ENCODE data around the gene MRPL14. TPM values are rescaled to one million over a fixed set of nuclear protein-coding genes. Genes with fewer than 3 reads are reported as not detected.

MRPL14 gene
- total RNA-seq, 1 experiment from 2014 or later: 103 TPM

DNA sequence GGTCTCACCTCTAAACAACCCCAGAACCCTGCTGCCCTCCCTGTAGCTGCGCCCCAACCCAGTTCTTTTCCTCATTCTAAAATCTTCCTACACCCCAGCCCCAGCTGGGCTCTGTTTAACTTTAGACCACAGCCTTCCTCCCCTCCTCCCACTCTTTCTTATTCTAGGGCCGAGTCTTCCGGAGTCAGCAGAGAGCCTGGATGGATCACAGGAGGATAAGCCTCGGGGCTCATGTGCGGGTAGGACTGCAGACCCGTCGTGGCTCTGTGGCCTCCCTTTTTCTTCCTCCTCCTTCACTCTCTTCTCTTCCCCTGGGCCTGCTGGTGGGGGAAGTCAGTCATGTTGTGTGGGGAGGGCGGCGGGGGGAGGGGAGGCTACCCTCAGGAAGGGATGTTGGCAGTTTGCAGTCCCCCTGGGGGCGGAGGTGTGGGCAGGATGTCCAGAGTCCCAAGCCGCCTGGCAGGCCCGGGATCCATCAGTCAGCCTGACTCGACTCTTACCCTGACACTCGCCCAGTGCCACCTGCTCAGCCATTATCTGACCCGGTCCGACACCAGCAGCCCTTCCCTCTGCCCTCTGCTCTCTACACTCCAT, 39.4 kb upstream of the MRPL14 start:
- H3K27ac Mint-ChIP-seq (ENCODE audit: unreplicated experiment): no peak overlapping the region
- no TSS peak for BruUV-seq (replicated peaks)
- H3K27me3 Mint-ChIP-seq (ENCODE audit: unreplicated experiment): peaks cover 86% of the 10 kb centered on the region
- H3K4me1 Mint-ChIP-seq (ENCODE audit: low read depth, unreplicated experiment): no peaks in the 10 kb centered on the region
- CTCF ChIA-PET: interaction anchor here (0.7 kb wide), 2 partner anchors 55 to 225 kb away, joined by 3 to 6 read pairs; no protein-coding TSS in a partner anchor
- DNase-seq: no peak
- no peaks in the 10 kb centered on the region for H3K36me3 Mint-ChIP-seq (ENCODE audit: insufficient read depth, unreplicated experiment)
- no peak overlapping the region for H3K4me3 Mint-ChIP-seq (ENCODE audit: low read depth, unreplicated experiment)
- H3K9me3 Mint-ChIP-seq (ENCODE audit: low read depth, unreplicated experiment): no peaks in the 10 kb centered on the region
- intact Hi-C loops (cut with micrococcal nuclease; ENCODE audit: unreplicated experiment): no loop called here
- TF ChIP-seq, protein P1, sequence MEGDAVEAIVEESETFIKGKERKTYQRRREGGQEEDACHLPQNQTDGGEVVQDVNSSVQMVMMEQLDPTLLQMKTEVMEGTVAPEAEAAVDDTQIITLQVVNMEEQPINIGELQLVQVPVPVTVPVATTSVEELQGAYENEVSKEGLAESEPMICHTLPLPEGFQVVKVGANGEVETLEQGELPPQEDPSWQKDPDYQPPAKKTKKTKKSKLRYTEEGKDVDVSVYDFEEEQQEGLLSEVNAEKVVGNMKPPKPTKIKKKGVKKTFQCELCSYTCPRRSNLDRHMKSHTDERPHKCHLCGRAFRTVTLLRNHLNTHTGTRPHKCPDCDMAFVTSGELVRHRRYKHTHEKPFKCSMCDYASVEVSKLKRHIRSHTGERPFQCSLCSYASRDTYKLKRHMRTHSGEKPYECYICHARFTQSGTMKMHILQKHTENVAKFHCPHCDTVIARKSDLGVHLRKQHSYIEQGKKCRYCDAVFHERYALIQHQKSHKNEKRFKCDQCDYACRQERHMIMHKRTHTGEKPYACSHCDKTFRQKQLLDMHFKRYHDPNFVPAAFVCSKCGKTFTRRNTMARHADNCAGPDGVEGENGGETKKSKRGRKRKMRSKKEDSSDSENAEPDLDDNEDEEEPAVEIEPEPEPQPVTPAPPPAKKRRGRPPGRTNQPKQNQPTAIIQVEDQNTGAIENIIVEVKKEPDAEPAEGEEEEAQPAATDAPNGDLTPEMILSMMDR (IDR thresholded peaks at IDR 0.05; ENCODE audit: unreplicated experiment): no peak

DNA sequence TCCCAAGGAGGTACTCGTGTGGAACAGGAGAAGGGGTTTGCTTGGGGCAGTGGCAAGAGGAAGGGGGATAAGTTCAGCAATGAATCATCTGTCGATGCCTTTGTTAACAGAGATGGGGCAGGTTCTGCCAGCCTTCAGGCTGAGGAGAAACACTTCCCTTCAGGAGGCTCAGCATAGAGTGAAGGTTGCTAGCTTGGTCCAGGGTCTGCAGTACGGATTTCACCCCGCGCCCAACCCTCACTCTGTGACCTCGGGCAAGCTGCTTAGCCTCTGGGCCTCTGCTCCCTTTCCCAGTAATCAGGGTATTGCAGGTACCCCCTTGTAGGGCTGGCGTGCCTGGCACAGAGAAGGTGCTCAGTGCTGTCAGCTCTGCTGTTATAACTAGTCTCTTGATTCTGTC, 38.9 kb upstream of the MRPL14 start:
- Mint-ChIP-seq H3K4me1 (ENCODE audit: low read depth, unreplicated experiment) (no peaks in the 10 kb centered on the region), H3K9me3 (ENCODE audit: low read depth, unreplicated experiment) (no peaks in the 10 kb centered on the region), H3K27ac (ENCODE audit: unreplicated experiment) (no peak overlapping the region), H3K36me3 (ENCODE audit: insufficient read depth, unreplicated experiment) (no peaks in the 10 kb centered on the region), H3K4me3 (ENCODE audit: low read depth, unreplicated experiment) (no peak overlapping the region), H3K27me3 (ENCODE audit: unreplicated experiment) (peaks cover 81% of the 10 kb centered on the region)
- CTCF ChIA-PET: no interaction called here
- no peak for DNase-seq
- intact Hi-C loops (cut with micrococcal nuclease; ENCODE audit: unreplicated experiment): no loop called here
- TF ChIP-seq, protein P1 (IDR thresholded peaks at IDR 0.05; ENCODE audit: unreplicated experiment): no peak
- BruUV-seq (replicated peaks): no TSS peak

DNA sequence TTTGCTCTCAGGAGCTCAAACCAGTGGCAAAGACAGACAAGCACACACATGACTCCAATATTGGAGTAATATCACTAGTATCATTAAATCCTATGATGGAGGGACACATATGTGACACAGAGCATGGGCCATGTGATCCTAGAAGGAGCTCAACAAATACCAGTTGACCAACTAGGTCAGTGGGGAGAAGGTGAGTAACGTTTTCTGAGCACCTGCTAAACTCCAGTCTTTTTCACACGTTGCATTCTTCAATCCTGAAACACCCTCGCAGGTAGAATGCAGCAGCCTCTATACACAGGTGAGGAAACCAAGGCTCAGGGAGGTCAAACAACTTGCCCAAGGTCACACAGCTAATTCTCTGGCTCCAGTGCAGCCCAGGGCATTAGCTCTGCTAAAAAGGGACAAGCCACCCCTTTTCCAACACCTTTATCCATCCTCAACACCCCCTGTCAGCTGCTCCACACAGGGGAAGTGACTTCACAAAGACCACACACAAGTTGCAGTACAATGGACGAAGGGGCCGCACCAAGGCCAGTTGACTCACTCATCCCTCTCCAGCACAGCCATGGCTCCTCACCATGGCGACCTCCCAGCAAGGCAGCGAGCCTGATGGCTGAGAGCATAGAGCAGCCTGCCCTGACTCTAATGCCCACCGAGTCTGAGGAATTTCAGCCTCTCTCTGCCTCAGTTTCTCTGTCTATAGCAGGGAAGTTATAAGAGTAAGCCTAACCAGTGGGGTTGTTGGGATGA, 35.8 kb upstream of the MRPL14 start:
- Mint-ChIP-seq H3K9me3 (ENCODE audit: low read depth, unreplicated experiment) (no peaks in the 10 kb centered on the region), H3K27ac (ENCODE audit: unreplicated experiment) (no peak overlapping the region), H3K36me3 (ENCODE audit: insufficient read depth, unreplicated experiment) (no peaks in the 10 kb centered on the region), H3K4me1 (ENCODE audit: low read depth, unreplicated experiment) (no peaks in the 10 kb centered on the region), H3K4me3 (ENCODE audit: low read depth, unreplicated experiment) (no peak overlapping the region), H3K27me3 (ENCODE audit: unreplicated experiment) (peaks cover 60% of the 10 kb centered on the region)
- CTCF ChIA-PET: interaction anchor here (0.6 to 1.0 kb wide), 2 partner anchors 36 to 900 kb away, joined by 3 to 7 read pairs; partner anchors contain the start of genes MRPL14 and TMEM63B
- TF ChIP-seq, protein P1 (IDR thresholded peaks at IDR 0.05; ENCODE audit: unreplicated experiment): no peak
- intact Hi-C loops (cut with micrococcal nuclease; ENCODE audit: unreplicated experiment): no loop called here
- BruUV-seq (replicated peaks): no TSS peak
- no peak for DNase-seq

DNA sequence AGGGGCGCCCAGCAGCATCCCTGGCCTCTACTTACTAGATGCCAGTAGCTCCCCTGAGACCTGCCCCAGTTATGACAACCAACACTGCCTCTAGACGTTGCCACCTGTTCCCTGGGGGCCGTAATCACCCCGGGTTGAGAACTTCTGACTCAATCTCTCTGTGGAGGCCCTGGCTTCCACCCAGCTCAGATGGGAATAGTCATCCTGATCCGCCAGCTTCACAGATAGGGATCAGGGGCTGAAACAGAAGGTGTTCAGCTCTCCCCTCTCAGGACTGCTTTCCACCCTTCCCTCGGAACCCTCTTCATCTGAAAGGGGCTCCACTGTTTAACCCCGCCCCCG, 34.7 kb upstream of the MRPL14 start:
- no peak overlapping the region for H3K4me3 Mint-ChIP-seq (ENCODE audit: low read depth, unreplicated experiment)
- CTCF ChIA-PET: no interaction called here
- intact Hi-C loops (cut with micrococcal nuclease; ENCODE audit: unreplicated experiment): no loop called here
- TF ChIP-seq, protein P1 (IDR thresholded peaks at IDR 0.05; ENCODE audit: unreplicated experiment): no peak
- no peaks in the 10 kb centered on the region for H3K4me1 Mint-ChIP-seq (ENCODE audit: low read depth, unreplicated experiment)
- no peak for DNase-seq
- no peaks in the 10 kb centered on the region for H3K9me3 Mint-ChIP-seq (ENCODE audit: low read depth, unreplicated experiment)
- H3K27ac Mint-ChIP-seq (ENCODE audit: unreplicated experiment): no peak overlapping the region
- BruUV-seq (replicated peaks): no TSS peak
- peaks cover 3% of the 10 kb centered on the region for H3K36me3 Mint-ChIP-seq (ENCODE audit: insufficient read depth, unreplicated experiment)
- peaks cover 53% of the 10 kb centered on the region for H3K27me3 Mint-ChIP-seq (ENCODE audit: unreplicated experiment)

Measured in Calu3 (cell line).